ENCODE results near the gene GLI3.

GLI3 gene

DNA sequence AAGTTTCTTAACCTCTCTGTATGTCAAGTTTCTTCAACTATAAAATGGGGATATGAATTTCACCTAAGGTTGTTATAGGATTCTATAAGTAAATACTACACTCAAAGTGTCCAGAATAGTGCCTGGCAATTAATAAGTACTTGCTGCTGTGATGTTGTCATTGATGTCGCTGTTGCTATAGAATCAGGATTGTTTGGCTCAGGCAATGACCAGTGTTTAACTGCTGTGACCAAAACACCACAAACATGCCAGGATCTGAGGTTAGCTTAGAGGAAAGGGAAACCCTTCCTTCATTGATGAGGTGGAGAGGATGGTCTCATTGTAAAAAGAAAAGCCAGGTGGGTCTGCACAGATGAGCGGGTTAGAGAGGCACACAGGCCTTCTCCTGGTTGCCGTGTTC lies 311.1 kb downstream of the GLI3 start:
- H3K27ac ChIP-seq (ENCODE audit: low read length) = no peak overlapping the region
- no peaks in the 10 kb centered on the region for H3K9me2 ChIP-seq (replicated peaks; ENCODE audit: insufficient read depth, low read length)
- no peaks in the 10 kb centered on the region for H4K20me1 ChIP-seq (ENCODE audit: insufficient read depth, low read length)
- H3K4me2 ChIP-seq (ENCODE audit: low read depth, low read length) = no peak overlapping the region
- no peak overlapping the region for H2AFZ ChIP-seq (ENCODE audit: low read length)
- TF ChIP-seq EZH2phosphoT487 (IDR thresholded peaks at IDR 0.05; ENCODE audit: low read length) (no peak), EZH2 (optimal IDR thresholded peaks at IDR 0.05; ENCODE audit: low read depth, low read length) (no peak)
- TF ChIP-seq, protein P1, sequence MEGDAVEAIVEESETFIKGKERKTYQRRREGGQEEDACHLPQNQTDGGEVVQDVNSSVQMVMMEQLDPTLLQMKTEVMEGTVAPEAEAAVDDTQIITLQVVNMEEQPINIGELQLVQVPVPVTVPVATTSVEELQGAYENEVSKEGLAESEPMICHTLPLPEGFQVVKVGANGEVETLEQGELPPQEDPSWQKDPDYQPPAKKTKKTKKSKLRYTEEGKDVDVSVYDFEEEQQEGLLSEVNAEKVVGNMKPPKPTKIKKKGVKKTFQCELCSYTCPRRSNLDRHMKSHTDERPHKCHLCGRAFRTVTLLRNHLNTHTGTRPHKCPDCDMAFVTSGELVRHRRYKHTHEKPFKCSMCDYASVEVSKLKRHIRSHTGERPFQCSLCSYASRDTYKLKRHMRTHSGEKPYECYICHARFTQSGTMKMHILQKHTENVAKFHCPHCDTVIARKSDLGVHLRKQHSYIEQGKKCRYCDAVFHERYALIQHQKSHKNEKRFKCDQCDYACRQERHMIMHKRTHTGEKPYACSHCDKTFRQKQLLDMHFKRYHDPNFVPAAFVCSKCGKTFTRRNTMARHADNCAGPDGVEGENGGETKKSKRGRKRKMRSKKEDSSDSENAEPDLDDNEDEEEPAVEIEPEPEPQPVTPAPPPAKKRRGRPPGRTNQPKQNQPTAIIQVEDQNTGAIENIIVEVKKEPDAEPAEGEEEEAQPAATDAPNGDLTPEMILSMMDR (IDR thresholded peaks at IDR 0.05; ENCODE audit: low read length) = no peak
- H3K4me3 ChIP-seq (ENCODE audit: low read length) = no peak overlapping the region
- H3K36me3 ChIP-seq (replicated peaks; ENCODE audit: insufficient read depth, low read length) = no peaks in the 10 kb centered on the region
- no peaks in the 10 kb centered on the region for H3K9me3 ChIP-seq (replicated peaks; ENCODE audit: insufficient read depth, low read length)
- H3F3A ChIP-seq (ENCODE audit: insufficient read depth, low read length) = no peaks in the 10 kb centered on the region
- no peaks in the 10 kb centered on the region for H3K79me2 ChIP-seq (ENCODE audit: low read length)
- DNase-seq = no peak
- H3K4me1 ChIP-seq (ENCODE audit: low read length) = no peaks in the 10 kb centered on the region
- H3K27me3 ChIP-seq (replicated peaks; ENCODE audit: insufficient read depth, low read length) = no peaks in the 10 kb centered on the region
- no peak overlapping the region for H3K9ac ChIP-seq (ENCODE audit: low read length)

DNA sequence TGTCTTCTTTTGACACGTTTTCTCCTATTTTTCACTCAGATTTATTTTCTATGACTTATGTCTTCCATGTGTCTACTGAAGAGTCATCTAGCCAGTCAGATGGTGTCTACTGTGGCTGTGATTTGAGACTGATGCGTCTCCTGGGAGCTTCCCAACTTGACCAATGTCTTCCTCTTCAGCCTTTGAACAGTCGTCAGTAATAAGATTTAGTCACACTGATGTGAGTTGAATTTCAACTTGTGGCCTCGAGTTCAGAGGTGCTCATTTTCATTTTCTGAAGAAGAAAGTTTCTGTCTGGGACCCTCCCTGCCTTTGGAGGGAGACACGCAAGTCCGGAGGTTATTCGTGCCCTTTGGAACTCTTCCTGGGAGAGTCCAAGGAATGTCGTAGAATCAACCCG lies 312.2 kb downstream of the GLI3 start:
- no peaks in the 10 kb centered on the region for H3F3A ChIP-seq (ENCODE audit: insufficient read depth, low read length)
- no peak overlapping the region for H3K9ac ChIP-seq (ENCODE audit: low read length)
- H3K27ac ChIP-seq (ENCODE audit: low read length) = no peak overlapping the region
- no peaks in the 10 kb centered on the region for H3K9me2 ChIP-seq (replicated peaks; ENCODE audit: insufficient read depth, low read length)
- no peak overlapping the region for H3K4me3 ChIP-seq (ENCODE audit: low read length)
- H3K9me3 ChIP-seq (replicated peaks; ENCODE audit: insufficient read depth, low read length) = no peaks in the 10 kb centered on the region
- no peaks in the 10 kb centered on the region for H3K4me1 ChIP-seq (ENCODE audit: low read length)
- no peaks in the 10 kb centered on the region for H3K27me3 ChIP-seq (replicated peaks; ENCODE audit: insufficient read depth, low read length)
- no peaks in the 10 kb centered on the region for H4K20me1 ChIP-seq (ENCODE audit: insufficient read depth, low read length)
- H2AFZ ChIP-seq (ENCODE audit: low read length) = no peak overlapping the region
- TF ChIP-seq, protein P1 (IDR thresholded peaks at IDR 0.05; ENCODE audit: low read length) = no peak
- TF ChIP-seq EZH2 (optimal IDR thresholded peaks at IDR 0.05; ENCODE audit: low read depth, low read length) (no peak), EZH2phosphoT487 (IDR thresholded peaks at IDR 0.05; ENCODE audit: low read length) (no peak)
- H3K36me3 ChIP-seq (replicated peaks; ENCODE audit: insufficient read depth, low read length) = no peaks in the 10 kb centered on the region
- DNase-seq = no peak
- H3K79me2 ChIP-seq (ENCODE audit: low read length) = no peaks in the 10 kb centered on the region
- H3K4me2 ChIP-seq (ENCODE audit: low read depth, low read length) = no peak overlapping the region

DNA sequence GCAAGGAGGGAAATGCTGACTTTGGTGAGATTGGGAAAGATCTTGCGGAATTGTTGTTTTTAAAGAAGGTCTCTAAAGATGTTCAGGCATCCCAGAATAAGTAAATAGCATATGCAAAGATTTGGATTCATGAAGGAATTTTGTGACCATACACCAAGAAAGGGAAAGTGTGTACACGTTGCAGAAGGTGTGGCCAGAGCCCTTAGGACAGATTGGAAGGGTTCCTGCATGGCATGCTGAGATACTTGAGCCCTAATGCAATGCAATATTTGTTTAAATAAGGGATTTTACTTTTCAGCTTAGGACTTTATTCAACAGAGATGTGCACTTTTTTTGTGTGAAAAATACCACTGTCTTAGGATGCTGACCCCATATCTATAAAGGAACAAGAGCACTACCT lies 314.6 kb downstream of the GLI3 start:
- no peak for TF ChIP-seq EZH2phosphoT487 (IDR thresholded peaks at IDR 0.05; ENCODE audit: low read length)
- no peak for DNase-seq
- H3K4me1 ChIP-seq (ENCODE audit: low read length) = no peaks in the 10 kb centered on the region
- no peak overlapping the region for H3K27ac ChIP-seq (ENCODE audit: low read length)
- no peaks in the 10 kb centered on the region for H3K79me2 ChIP-seq (ENCODE audit: low read length)
- no peak overlapping the region for H3K4me2 ChIP-seq (ENCODE audit: low read depth, low read length)
- no peak overlapping the region for H2AFZ ChIP-seq (ENCODE audit: low read length)
- no peaks in the 10 kb centered on the region for H3K27me3 ChIP-seq (replicated peaks; ENCODE audit: insufficient read depth, low read length)
- no peak overlapping the region for H3K4me3 ChIP-seq (ENCODE audit: low read length)
- no peak overlapping the region for H3K9ac ChIP-seq (ENCODE audit: low read length)
- H3K36me3 ChIP-seq (replicated peaks; ENCODE audit: insufficient read depth, low read length) = no peaks in the 10 kb centered on the region
- H3K9me2 ChIP-seq (replicated peaks; ENCODE audit: insufficient read depth, low read length) = no peaks in the 10 kb centered on the region
- H3K9me3 ChIP-seq (replicated peaks; ENCODE audit: insufficient read depth, low read length) = no peaks in the 10 kb centered on the region
- no peaks in the 10 kb centered on the region for H4K20me1 ChIP-seq (ENCODE audit: insufficient read depth, low read length)
- no peaks in the 10 kb centered on the region for H3F3A ChIP-seq (ENCODE audit: insufficient read depth, low read length)

DNA sequence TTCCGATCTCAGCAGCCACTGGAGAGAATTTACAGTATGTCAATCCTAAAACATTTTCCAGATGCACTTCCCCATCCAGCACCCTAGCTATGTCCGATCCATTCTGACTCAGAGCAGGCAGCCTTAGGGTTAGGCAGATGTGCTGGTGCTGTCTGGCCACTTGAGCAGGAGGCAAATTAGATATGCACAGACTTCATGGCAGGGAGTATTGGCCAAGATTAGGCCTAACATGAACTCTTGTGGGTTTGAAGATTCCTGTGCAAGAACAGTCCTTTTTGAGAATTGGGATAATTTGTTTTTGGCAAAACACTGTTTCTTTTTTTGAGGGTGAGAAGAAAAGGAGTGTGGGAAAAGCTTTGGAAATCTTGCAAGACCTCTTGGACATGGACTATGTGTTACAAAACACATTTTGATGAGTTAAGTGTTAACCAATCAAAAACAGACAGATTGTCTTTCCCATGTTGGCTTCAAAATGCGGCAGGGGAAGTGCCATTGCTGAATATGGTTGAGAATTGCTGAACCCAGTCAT lies 315.5 kb downstream of the GLI3 start:
- Histone ChIP-seq H3K9me2 (replicated peaks; ENCODE audit: insufficient read depth, low read length) (no peaks in the 10 kb centered on the region), H3K9ac (ENCODE audit: low read length) (no peak overlapping the region), H3K9me3 (replicated peaks; ENCODE audit: insufficient read depth, low read length) (no peaks in the 10 kb centered on the region), H2AFZ (ENCODE audit: low read length) (no peak overlapping the region), H3K27me3 (replicated peaks; ENCODE audit: insufficient read depth, low read length) (no peaks in the 10 kb centered on the region), H4K20me1 (ENCODE audit: insufficient read depth, low read length) (no peaks in the 10 kb centered on the region), H3F3A (ENCODE audit: insufficient read depth, low read length) (no peaks in the 10 kb centered on the region), H3K4me2 (ENCODE audit: low read depth, low read length) (no peak overlapping the region), H3K27ac (ENCODE audit: low read length) (no peak overlapping the region), H3K4me3 (ENCODE audit: low read length) (no peak overlapping the region), H3K36me3 (replicated peaks; ENCODE audit: insufficient read depth, low read length) (no peaks in the 10 kb centered on the region), H3K4me1 (ENCODE audit: low read length) (no peaks in the 10 kb centered on the region), H3K79me2 (ENCODE audit: low read length) (no peaks in the 10 kb centered on the region)
- TF ChIP-seq EZH2phosphoT487 (IDR thresholded peaks at IDR 0.05; ENCODE audit: low read length) = no peak
- no peak for TF ChIP-seq EZH2 (optimal IDR thresholded peaks at IDR 0.05; ENCODE audit: low read depth, low read length)
- TF ChIP-seq, protein P1 (IDR thresholded peaks at IDR 0.05; ENCODE audit: low read length) = no peak
- DNase-seq = no peak
